SU-DHL-6 (cell line): ENCODE data around the gene SLX9.

Experiments used
- H2AFZ ChIP-seq: fragments of 200-600 bp; sonication (generic); 2 replicates; pipeline ENCODE4 v1.6.1; 2014; ENCODE audit warnings: low read depth, mild to moderate bottlenecking, moderate library complexity, mixed read lengths, antibody characterized with exemption, low read length; ENCODE audit not compliant: severe bottlenecking
- H3F3A ChIP-seq: fragments of 200-600 bp; shearing (Covaris generic); 2 replicates; pipeline ENCODE4 v1.6.0; 2016; ENCODE audit warnings: antibody characterized with exemption, mild to moderate bottlenecking; ENCODE audit not compliant: insufficient read depth
- H3K27ac ChIP-seq: fragments of 200-600 bp; sonication (generic); 2 replicates; pipeline ENCODE4 v1.5.1; 2016; ENCODE audit warnings: low read depth, mild to moderate bottlenecking, low read length, moderate library complexity, mixed read lengths
- H3K27me3 ChIP-seq: fragments of 200-600 bp; sonication (generic), shearing (Covaris generic); 2 replicates; pipeline ENCODE4 v1.6.0; 2014; ENCODE audit warnings: mild to moderate bottlenecking, low read length
- H3K36me3 ChIP-seq: fragments of 200-600 bp; sonication (generic); 2 replicates; pipeline ENCODE4 v1.6.1; 2014; ENCODE audit warnings: mild to moderate bottlenecking, low read length, mixed read lengths
- H3K4me2 ChIP-seq: fragments of 300-600, 200-600 bp; shearing (Covaris generic), sonication (generic); 2 replicates; pipeline ENCODE4 v1.6.0; 2014; ENCODE audit warnings: low read length, low read depth, mild to moderate bottlenecking; ENCODE audit not compliant: poor library complexity, severe bottlenecking
- H3K4me3 ChIP-seq: fragments of 200-600 bp; sonication (generic); 2 replicates; pipeline ENCODE4 v1.5.1; 2014; ENCODE audit warnings: antibody characterized with exemption, low read length, mild to moderate bottlenecking, mixed read lengths; ENCODE audit not compliant: insufficient read depth, poor library complexity, severe bottlenecking
- H3K79me2 ChIP-seq: fragments of 200-600 bp; sonication (generic); 2 replicates; pipeline ENCODE4 v1.6.1; 2014; ENCODE audit warnings: mild to moderate bottlenecking, low read length, moderate library complexity; ENCODE audit not compliant: insufficient read depth
- H3K9ac ChIP-seq: fragments of 200-600 bp; sonication (generic); 2 replicates; pipeline ENCODE4 v1.7.0; 2014; ENCODE audit warnings: mild to moderate bottlenecking, low read length
- H3K9me2 ChIP-seq: fragments of 200-600 bp; sonication (generic); replicated peaks from 2 replicates; pipeline ENCODE4 v1.6.1; 2014; ENCODE audit warnings: low read length; ENCODE audit not compliant: insufficient read depth
- H3K9me3 ChIP-seq: fragments of 200-600 bp; sonication (generic); 2 replicates; pipeline ENCODE4 v1.6.1; 2014; ENCODE audit warnings: low read length, mixed read lengths; ENCODE audit not compliant: insufficient read depth
- H4K20me1 ChIP-seq: fragments of 200-600 bp; sonication (generic); 2 replicates; pipeline ENCODE4 v1.6.1; 2014; ENCODE audit warnings: low read depth, mild to moderate bottlenecking, antibody characterized with exemption, low read length, moderate library complexity, mixed read lengths
- CTCF ChIP-seq: fragments of 200-600 bp; sonication (generic); IDR thresholded peaks from one replicate; pipeline ENCODE4 v1.5.1; 2017; ENCODE audit warnings: antibody characterized with exemption, mild to moderate bottlenecking, low read length, moderate library complexity; ENCODE audit not compliant: insufficient read depth, poor library complexity, severe bottlenecking
- EZH2phosphoT487 ChIP-seq: fragments of 200-600 bp; sonication (generic), shearing (Covaris generic); conservative IDR thresholded peaks from 2 replicates; pipeline ENCODE4 v1.6.1; 2018; ENCODE audit warnings: mild to moderate bottlenecking, antibody characterized with exemption, low read length, moderate library complexity, mixed read lengths

The SLX9 gene

GRCh38 chr21:44996096-44996495 is 56.3 kb downstream of the SLX9 start:
- Histone ChIP-seq H3K27ac (no peak overlapping the region), H2AFZ (no peak overlapping the region), H3K4me3 (no peak overlapping the region), H3K9ac (no peak overlapping the region), H3K36me3 (no peaks in the 10 kb centered on the region), H3K9me3 (no peaks in the 10 kb centered on the region), H3K9me2 (no peaks in the 10 kb centered on the region), H3F3A (no peaks in the 10 kb centered on the region), H3K27me3 (no peaks in the 10 kb centered on the region), H3K79me2 (no peaks in the 10 kb centered on the region), H4K20me1 (no peaks in the 10 kb centered on the region), H3K4me2 (no peak overlapping the region)
- TF ChIP-seq CTCF, result no peak
- no peak for TF ChIP-seq EZH2phosphoT487

GRCh38 chr21:44996501-44996921 is 56.7 kb downstream of the SLX9 start:
- H3K9me3 ChIP-seq, result no peaks in the 10 kb centered on the region
- TF ChIP-seq CTCF, result no peak
- TF ChIP-seq EZH2phosphoT487, result no peak
- no peak overlapping the region for H3K9ac ChIP-seq
- no peaks in the 10 kb centered on the region for H3K79me2 ChIP-seq
- no peaks in the 10 kb centered on the region for H3K27me3 ChIP-seq
- H3K4me3 ChIP-seq, result no peak overlapping the region
- no peaks in the 10 kb centered on the region for H3K36me3 ChIP-seq
- no peaks in the 10 kb centered on the region for H4K20me1 ChIP-seq
- H3K9me2 ChIP-seq, result no peaks in the 10 kb centered on the region
- H3F3A ChIP-seq, result no peaks in the 10 kb centered on the region
- H3K27ac ChIP-seq, result no peak overlapping the region
- H3K4me2 ChIP-seq, result no peak overlapping the region
- H2AFZ ChIP-seq, result no peak overlapping the region

- H3K9me3 ChIP-seq, result no peaks in the 10 kb centered on the region
- no peak overlapping the region for H3K9ac ChIP-seq
- no peak overlapping the region for H3K4me3 ChIP-seq
- no peak overlapping the region for H3K4me2 ChIP-seq
- no peaks in the 10 kb centered on the region for H3K79me2 ChIP-seq
- no peaks in the 10 kb centered on the region for H3F3A ChIP-seq
- no peak overlapping the region for H3K27ac ChIP-seq
- H2AFZ ChIP-seq, result no peak overlapping the region
- TF ChIP-seq EZH2phosphoT487, result no peak
- no peak for TF ChIP-seq CTCF
- H3K27me3 ChIP-seq, result no peaks in the 10 kb centered on the region
- no peaks in the 10 kb centered on the region for H3K9me2 ChIP-seq
- H4K20me1 ChIP-seq, result no peaks in the 10 kb centered on the region
- H3K36me3 ChIP-seq, result no peaks in the 10 kb centered on the region
Observed at GRCh38 chr21:44996983-44997936, 57.4 kb downstream of the SLX9 start.
